Sigmoid colon (tissue), 4 donors: ENCODE results near the gene FHIP1A.

Source experiments
- CTCF ChIP-seq, 4 experiments: fragments of 450-650 bp in 3 of 4; fragments of 200-600 bp in 1 of 4; IDR thresholded peaks; one replicate each; pipeline ENCODE4 v1.5.1; 2016 to 2019; ENCODE audit warnings: antibody characterized with exemption in 4 of 4, mild to moderate bottlenecking in 3 of 4, moderate library complexity in 2 of 4
- EP300 ChIP-seq, 4 donors: sonication (generic); formaldehyde crosslinking; IDR thresholded peaks; one replicate each; pipeline ENCODE4 v1.6.1; 2017; ENCODE audit warnings: antibody characterized with exemption in 4 of 4
- POLR2A ChIP-seq, 2 donors: fragments of 450-650 bp; IDR thresholded peaks; one replicate each; pipeline ENCODE4 v1.6.1; 2016; ENCODE audit warnings: antibody characterized with exemption in 2 of 2, mild to moderate bottlenecking in 2 of 2, moderate library complexity in 2 of 2
- POLR2AphosphoS5 ChIP-seq, 4 donors: sonication (generic); formaldehyde crosslinking; IDR thresholded peaks; one replicate each; pipeline ENCODE4 v1.6.1; 2017; ENCODE audit warnings: antibody characterized with exemption in 4 of 4

- TF ChIP-seq EP300 (IDR thresholded peaks at IDR 0.05) (no peak), POLR2AphosphoS5 (IDR thresholded peaks at IDR 0.05) (no peak), CTCF (IDR thresholded peaks at IDR 0.05) (no peak), POLR2A (IDR thresholded peaks at IDR 0.05) (no peak)
Measured at GRCh38 chr4:151401739-151402138, 7.2 kb upstream of the FHIP1A start.
